GM19238 (cell line): Measurements from ENCODE around the gene THEM5.
"Not testable (repeated sequence)": the region's sequence is repeated elsewhere in the genome, so short reads cannot be mapped to it uniquely, and the experiment has no call there.

Source experiments
- DNase-seq: peaks from one replicate; pipeline ENCODE4 v3.0.0; 2011; ENCODE audit warnings: low spot score; ENCODE audit not compliant: insufficient read length

Gene THEM5

GRCh38 chr1:151853411-151853943, at the start of gene THEM5:
Gene THEM5 (minus strand): TSS chr1:151853712. CDS start chr1:151853565, 147 bp downstream.
- no peak for DNase-seq

DNA sequence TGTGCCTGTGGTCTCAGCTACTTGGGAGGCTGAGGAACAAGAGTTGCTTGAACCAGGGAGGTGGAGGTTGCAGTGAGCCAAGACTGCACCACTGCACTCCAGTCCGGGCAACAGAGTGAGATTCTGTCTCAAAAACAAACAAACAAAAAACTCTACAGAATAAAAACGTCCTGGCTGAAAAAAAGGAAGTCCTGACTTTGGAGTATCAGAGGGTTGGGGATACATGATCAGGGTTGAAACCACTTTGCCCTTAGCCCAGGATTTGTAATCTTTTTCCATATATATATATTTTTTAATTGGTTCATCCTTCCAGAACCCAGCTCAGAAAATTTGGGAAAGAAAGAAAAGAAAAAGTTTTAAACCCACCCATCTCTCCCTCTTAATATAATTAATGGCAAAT, 49.3 kb upstream of the THEM5 start:
- DNase-seq: no peak

DNA sequence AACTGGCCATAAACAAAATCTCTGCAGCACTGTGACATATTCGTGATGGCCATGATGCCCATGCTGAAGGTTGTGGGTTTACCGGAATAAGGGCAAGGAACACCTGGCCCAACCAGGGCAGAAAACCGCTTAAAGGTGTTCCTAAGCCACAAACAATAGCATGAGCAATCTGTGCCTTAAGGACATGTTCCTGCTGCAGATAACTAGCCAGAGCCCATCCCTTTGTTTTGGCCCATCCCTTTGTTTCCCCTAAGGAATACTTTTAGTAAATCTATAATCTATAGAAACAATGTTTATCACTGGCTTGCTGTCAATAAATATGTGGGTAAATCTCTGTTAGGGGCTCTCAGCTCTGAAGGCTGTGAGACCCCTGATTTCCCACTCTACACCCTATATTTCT, 47.3 kb upstream of the THEM5 start:
- not testable (repeated sequence) for DNase-seq

DNA sequence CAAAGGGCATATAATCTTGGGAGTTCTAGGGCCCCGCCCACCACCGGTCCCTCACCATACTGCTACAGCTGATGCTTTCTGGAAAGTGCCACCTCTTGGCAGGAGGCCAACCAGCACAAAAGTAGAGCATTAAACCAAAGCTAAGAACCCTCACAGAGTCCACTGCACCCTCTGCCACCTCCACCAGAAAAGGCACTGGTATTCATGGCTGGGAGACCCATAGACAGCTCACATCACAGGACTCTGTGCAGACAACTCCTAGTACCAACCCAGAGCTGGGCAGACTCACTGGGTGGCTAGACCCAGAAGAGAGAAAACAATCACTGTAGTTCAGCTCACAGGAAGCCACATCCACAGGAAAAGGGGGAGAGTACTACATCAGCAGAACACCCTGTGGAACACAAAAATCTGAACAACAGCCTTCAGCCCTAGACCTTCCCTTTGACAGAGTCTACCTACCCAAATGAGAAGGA, 45.0 kb upstream of the THEM5 start:
- DNase-seq: no peak

DNA sequence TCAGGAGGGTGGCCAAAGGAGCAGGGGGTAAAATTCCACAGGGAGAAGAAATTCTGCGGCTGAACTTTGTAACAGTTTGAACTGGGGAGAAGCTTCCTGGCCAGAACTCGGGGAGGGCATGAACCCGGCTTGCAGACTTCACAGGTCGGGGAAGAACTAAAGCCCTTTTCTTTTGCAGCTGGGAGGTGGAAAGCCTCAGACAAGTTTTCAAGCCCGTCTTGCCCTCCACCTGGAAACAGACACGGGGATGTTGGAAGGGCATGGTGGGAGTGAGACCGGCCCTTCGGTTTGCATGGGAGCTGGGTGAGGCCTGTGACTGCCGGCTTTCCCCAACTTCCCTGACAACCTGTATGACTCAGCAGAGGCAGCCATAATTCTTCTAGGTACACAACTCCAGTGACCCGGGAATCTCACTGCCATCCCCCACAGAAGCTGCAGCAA, 44.5 kb upstream of the THEM5 start:
- no peak for DNase-seq

- DNase-seq: no peak
Measured at GRCh38 chr1:151893176-151893924, 39.8 kb upstream of the THEM5 start.

DNA sequence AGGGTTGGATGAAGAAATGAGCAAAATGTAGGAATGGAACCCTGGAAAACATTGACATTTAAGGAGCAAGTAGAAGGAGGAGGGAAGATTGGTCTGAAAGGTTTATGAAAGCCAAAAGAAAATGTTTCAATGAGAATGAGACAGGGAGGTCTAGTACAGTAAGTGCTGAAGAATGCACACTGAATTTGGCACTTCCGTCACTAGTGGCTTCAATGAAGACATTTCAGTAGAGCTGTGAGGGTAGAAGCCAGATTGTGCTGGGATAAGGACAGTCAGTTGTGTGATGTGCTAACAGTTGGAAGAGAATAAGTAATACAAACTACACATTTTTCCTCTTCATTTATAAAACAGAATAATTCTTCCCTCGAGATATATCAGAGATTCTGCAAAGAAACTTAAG, 38.7 kb upstream of the THEM5 start:
- no peak for DNase-seq

GRCh38 chr1:151891512-151891911, 38.0 kb upstream of the THEM5 start:
- DNase-seq: no peak

DNA sequence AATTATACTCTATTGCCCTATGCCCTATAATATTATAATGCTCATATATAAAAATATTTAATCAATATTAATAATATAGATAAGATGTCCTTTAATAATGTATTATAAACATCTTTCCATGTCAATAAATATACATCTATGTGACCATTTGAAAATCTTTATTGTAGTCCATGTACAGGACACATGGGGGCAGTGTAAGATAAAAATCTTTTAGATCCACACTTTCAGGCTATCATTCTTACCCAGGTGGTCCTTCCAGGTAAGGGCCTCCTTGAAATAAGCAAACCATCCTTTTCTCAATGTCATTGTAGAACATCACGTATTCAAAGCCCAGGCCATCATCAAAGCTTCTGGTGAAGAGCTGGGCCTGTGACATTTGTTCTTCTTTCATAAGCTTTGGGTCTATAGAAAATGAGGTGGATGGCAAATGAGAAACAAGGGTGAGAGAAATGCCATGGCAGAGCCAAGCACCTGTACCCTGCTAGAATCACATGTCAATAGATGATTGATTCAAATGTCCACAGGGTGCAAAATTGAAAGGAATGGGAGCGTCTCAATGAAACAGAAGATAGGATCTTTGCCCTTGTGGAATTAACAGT, 35.6 kb upstream of the THEM5 start:
- DNase-seq: no peak

- DNase-seq: no peak
Measured at GRCh38 chr1:151887028-151887427, 33.5 kb upstream of the THEM5 start.

DNA sequence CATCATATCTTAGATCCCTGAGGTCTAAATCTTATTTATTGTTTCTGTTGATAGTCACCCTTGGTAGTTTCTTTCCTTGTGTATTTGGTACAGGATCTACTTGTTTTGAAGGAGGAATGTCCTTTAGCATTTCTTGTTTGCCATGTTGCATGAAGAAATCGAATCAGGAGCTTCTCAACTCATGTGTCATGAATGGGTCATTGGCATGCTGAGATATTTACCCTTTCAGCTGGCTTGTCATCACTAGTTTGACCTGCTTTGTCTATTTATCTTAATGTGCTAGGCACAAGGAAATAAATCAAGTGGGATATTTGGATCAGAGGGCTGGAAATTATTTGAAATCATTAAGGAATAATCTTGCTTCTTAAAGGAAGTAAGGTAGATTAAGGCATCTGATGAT, 32.0 kb upstream of the THEM5 start:
- DNase-seq: no peak

- DNase-seq: not testable (repeated sequence)
Measured at GRCh38 chr1:151884879-151885278, 31.4 kb upstream of the THEM5 start.

DNA sequence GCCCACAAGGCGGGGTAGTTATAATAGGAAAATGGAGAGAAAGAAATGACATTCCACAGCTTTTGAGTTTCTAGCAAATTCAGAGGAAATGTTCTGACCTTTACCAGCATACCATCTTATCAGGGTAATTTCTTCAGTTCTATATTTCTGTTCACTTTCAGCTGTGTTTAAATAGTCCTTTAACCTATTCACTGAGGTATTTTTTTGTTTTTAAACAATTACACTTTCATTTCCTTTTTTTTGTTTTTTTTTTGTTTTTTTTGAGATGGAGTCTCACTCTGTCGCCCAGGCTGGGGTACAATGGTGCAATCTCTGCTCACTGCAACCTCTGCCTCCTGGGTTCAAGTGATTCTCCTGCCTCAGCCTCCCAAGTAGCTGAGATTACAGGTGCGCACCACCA, 30.9 kb upstream of the THEM5 start:
- not testable (repeated sequence) for DNase-seq

GRCh38 chr1:151883898-151884297, 30.4 kb upstream of the THEM5 start:
- DNase-seq: not testable (repeated sequence)

- not testable (repeated sequence) for DNase-seq
Measured at GRCh38 chr1:151882918-151883317, 29.4 kb upstream of the THEM5 start.

DNA sequence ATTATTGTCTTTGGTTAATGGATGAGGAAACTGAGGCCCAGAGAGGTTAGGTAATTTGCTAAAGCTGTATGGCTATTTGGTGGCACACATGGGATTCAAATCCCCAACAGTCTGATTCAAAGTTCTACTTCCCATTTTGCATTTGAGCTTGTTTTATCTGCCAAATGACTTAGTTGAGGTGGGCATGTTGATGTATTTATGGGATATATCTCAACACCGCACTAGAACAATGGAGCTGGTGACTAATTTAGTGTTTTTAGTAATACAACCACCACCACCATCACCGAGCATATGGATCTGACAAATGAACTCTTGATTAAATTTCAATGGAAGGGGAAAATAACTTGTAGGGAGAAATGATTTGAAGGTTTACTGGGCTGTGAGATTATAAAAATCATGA, 29.0 kb upstream of the THEM5 start:
- DNase-seq: no peak

GRCh38 chr1:151881479-151881878, 28.0 kb upstream of the THEM5 start:
- no peak for DNase-seq

DNA sequence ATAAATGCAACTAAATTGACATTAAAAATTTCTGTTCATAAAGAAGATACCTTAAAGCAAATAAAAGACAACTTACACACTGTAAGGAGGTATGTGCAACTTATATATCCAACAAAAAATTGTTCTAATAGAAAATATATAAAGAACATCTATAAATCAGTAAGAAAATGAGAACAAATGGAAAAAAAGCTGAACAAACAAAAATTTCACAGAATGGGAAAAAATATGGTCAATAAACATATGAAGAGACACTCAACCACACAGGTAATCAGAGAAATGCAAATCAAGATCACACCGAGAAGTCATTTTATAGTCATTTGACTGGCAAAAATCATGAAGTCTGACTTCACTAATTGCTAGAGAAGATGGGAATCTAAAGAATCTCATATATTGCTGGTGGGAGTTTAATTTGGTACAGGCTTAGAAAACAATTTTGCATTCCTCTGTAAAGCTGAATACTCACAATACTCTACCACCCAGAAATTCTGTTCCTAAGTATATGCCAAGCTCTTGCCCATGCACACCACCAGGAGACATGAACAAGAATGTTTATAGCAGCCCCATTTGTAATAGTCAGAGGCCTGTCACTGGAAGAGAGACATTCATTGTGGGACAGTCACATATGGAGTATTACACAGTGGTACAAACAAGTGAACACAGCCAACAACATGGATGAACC, 22.0 kb upstream of the THEM5 start:
- no peak for DNase-seq

DNA sequence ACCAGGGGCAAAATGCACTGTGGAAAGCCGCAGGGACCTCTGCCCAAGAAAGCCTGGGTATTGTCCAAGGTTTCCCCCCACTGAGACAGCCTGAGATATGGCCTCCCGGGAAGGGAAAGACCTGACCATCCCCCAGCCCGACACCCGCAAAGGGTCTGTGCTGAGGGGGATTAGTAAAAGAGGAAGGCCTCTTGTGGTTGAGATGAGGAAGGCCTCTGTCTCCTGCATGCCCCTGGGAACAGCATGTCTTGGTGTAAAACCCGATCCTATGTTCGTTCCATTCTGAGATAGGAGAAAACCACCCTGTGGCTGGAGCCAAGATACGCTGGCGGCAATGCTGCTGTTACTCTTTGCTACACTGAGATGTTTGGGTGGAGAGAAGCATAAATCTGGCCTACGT, 19.3 kb upstream of the THEM5 start:
- not testable (repeated sequence) for DNase-seq

DNA sequence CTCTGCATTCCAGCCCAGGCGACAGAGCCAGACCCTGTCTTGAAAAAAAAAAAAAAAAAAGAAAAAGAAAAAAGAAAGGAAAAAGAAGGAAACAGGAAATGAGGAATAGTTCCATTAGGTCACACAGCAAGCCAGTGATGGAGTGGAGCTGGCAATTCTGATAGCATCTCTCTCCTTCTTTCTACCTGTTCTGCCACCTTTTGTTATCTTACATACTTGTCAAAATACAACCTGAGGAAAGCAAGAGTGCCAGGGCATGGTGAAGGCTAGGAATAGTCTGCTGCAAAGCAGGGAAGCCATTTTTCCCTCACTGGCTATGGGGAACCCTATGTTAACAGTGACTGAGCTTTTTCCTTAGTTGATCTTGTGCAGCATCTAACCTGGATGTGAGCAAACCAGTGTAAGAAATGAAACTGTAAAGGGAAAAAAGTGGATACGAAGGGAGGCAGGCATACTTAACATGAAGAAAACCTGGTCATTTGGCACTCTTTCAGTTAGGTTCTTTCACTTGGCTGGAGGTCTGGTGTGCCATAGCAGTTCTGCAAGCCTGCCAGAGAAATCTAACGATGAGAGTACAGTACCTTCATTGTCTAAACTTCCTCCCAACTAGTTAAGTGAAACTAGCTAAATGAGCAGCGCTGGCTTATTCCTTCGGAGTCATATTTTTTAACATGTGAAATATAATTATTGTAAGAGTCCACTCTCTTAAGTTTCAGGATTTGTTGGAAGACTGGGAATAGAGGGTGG, 17.9 kb upstream of the THEM5 start:
- no peak for DNase-seq

DNA sequence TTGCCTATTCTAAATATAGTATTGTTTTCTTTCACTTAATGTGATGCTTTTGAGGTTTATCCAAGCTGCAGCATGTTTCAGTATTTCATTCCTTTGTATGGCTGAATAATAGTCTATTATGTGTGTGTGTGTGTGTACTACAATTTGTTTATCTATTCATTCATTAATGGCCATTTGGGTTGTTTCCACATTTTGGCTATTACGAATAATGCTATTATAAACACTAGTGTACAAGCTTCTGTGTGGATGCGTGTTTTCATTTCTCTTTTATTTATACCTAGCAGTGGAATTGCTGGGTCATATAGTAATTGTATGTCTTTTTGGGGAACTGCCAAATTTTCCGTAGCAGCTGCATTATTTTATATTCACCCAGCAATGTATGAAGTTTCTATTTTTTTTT, 15.0 kb upstream of the THEM5 start:
- no peak for DNase-seq
